ENCODE measurements around the gene PRELP.
"Not testable (repeated sequence)": the region's sequence is repeated elsewhere in the genome, so short reads cannot be mapped to it uniquely, and the experiment has no call there.

PRELP gene

GRCh38 chr1:203453616-203454015 is 22.0 kb upstream of the PRELP start:
- no peak for DNase-seq (ENCODE audit: low read depth, low spot score)

GRCh38 chr1:203454986-203455471 is 20.6 kb upstream of the PRELP start:
- no peak for DNase-seq (ENCODE audit: low read depth, low spot score)

DNA sequence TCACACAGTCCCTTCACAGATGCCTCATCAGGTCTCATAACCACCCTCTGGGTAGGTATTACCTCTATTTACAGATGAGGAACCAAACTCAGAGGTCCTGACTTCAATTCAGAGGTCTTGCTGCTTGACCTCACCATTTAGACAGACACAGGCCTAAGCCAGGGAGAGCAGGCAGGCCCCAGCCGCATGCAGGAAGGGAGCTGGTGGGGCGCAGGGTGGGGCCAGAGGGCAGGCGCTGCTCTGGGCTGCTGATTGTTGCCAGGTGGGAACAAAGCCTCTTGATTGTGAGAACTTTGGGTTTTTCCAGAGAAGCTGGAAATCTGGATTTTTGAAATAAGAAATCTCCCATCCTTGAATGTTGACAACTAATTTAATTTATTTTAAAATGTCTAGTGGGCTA is 19.9 kb upstream of the PRELP start:
- no peak for DNase-seq (ENCODE audit: low read depth, low spot score)

DNA sequence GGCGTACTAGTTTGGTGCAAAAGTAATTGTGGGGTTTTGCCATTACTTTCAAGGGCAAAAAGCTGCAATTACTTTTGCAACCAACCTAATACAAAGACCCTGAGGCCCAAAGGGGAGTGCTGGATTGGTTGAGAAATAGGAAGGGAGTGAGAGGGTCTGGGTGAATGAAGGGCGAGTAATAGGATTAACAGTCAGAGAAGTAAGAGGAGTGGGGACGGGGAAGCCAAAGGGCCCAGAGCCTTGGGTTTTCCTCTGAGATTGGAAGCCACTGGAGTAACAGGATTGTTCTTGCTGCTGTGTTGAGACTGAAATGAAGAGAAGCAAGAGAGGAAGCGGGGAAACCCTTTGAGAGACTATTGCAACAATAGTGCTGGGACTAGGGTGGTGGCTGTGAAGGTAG is 19.0 kb upstream of the PRELP start:
- no peak for DNase-seq (ENCODE audit: low read depth, low spot score)

GRCh38 chr1:203458078-203458477 is 17.5 kb upstream of the PRELP start:
- DNase-seq (ENCODE audit: low read depth, low spot score) = no peak

- DNase-seq (ENCODE audit: low read depth, low spot score) = no peak
Observed at GRCh38 chr1:203459671-203460201, 15.9 kb upstream of the PRELP start.

GRCh38 chr1:203461717-203462116 is 13.9 kb upstream of the PRELP start:
- DNase-seq (ENCODE audit: low read depth, low spot score) = no peak

- no peak for DNase-seq (ENCODE audit: low read depth, low spot score)
Observed at GRCh38 chr1:203462143-203462542, 13.5 kb upstream of the PRELP start.

- DNase-seq (ENCODE audit: low read depth, low spot score) = no peak
Observed at GRCh38 chr1:203462878-203463277, 12.7 kb upstream of the PRELP start.

GRCh38 chr1:203463469-203464062 is 12.0 kb upstream of the PRELP start:
- no peak for DNase-seq (ENCODE audit: low read depth, low spot score)

- no peak for DNase-seq (ENCODE audit: low read depth, low spot score)
Observed at GRCh38 chr1:203464226-203464625, 11.4 kb upstream of the PRELP start.

DNA sequence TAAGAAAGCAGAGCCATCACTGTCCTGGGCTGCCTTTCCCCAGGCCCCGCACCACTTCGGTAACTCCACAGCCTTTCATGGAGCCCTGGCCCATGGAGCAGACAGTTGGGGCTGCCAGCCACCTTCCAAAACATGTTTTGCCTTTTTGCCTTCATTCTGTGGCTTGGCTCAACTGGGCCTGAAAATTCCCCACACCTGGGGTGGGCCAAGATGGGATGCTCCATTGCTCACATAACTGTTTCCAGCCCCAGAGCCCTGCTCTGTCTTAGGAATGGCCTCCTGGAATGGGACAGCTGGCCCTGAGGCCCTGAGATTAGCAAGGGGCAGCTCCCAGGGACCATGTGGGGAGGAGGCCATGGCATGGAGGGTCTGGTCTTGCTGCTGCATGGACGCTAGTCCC is 10.9 kb upstream of the PRELP start:
- no peak for DNase-seq (ENCODE audit: low read depth, low spot score)

DNA sequence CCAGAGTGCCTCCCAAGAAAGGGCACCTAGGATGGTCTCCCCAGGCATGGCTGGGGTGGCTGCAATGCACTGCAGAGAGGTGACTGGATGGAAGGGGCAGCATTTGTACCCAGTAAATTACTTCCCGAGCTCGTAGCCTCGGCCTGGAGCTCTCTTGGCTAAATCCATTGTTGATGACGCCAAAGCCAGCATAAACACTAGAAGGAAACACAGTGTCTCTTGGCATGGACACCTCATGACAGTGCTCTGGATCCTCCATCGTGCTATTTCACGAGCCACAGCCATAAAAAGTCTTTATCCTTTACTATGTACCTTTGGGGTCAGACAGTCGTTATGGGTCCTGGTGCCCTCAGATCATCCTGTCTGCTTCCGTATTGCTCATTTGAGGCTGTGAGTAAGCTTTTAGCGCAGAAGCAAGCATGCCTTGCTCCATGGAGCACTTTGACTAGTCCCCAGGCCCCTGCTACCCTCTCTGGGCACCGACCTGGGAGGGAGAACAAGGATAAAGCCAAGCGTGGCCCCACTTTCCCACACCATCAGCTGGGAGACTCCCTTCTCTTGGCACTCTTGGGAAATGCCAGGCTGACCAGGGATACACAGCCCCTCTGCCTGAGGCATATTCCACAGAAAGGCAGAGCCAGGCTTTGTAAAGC is 10.3 kb upstream of the PRELP start:
- no peak for DNase-seq (ENCODE audit: low read depth, low spot score)

DNA sequence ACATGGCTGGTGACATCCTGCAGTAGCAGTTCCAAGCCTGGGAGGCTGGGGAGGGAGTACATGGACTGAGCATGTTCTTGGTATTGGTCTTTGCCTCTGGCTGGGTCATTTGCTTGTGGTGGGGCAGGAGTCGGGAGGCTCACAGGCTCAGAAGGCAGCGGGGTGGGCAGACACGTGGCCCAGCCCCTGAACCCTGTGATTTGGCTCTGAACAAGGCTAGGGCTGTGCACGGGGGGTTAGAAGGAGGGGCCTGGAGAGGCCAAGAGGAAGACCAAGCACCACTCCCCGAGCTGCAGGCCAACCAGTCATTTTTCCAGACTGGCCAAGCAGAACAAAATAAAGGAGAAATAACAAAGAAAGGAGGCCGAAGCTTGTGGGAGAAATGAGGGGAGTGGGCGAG is 9.7 kb upstream of the PRELP start:
- DNase-seq (ENCODE audit: low read depth, low spot score) = no peak

GRCh38 chr1:203466906-203467549 is 8.6 kb upstream of the PRELP start:
- not testable (repeated sequence) for DNase-seq (ENCODE audit: low read depth, low spot score)

DNA sequence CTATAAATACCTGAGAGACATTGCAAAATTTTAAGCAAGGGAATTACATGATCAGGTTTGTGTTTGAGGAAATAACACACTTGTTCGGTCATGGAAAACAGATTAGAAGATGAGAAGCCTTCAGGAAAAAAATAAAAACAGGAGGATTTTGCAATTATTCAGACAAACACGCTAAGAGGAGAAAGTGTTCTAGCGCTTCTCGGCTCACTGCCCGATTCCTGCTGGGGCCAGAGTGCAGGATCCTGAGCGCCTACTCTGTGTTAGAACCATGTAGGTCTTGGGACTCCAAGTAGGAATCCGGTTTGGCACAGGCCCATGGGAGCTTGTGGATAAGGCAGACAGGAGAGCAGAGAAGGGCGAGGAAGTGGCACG is 8.1 kb upstream of the PRELP start:
- no peak for DNase-seq (ENCODE audit: low read depth, low spot score)

GRCh38 chr1:203468326-203468725 is 7.3 kb upstream of the PRELP start:
- DNase-seq (ENCODE audit: low read depth, low spot score) = no peak

- DNase-seq (ENCODE audit: low read depth, low spot score) = no peak
Observed at GRCh38 chr1:203470240-203470639, 5.4 kb upstream of the PRELP start.

DNA sequence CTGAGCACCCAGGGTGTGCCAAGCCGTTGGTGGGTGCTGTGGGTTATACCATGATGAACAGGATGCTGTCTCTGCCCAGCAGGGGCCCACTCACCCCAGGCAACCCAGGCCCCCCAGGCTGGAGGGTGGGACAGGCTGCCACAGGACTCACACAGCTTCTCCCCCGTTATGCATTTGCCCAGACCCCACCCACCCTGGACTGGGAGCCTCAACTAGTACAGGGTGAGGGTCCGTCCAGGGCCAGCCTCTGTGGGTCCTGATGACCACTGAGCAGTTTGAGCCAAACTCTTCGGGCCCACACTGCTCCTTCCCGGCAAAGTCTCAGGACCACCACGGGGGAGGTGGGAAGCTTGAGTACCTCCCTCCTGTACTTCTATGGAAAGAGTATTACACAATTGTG is 3.8 kb upstream of the PRELP start:
- DNase-seq (ENCODE audit: low read depth, low spot score) = no peak

- no peak for DNase-seq (ENCODE audit: low read depth, low spot score)
Observed at GRCh38 chr1:203473281-203473680, 2.3 kb upstream of the PRELP start.

- DNase-seq (ENCODE audit: low read depth, low spot score) = no peak
Observed at GRCh38 chr1:203473781-203474305, 1.8 kb upstream of the PRELP start.

- DNase-seq (ENCODE audit: low read depth, low spot score) = no peak
Observed at GRCh38 chr1:203476216-203476814, 709 bp downstream of the PRELP start.

Measured in smooth muscle cell of the brain vasculature (primary cell).